ENCODE data around the gene F2. TPM values are rescaled to one million over a fixed set of nuclear protein-coding genes. Genes with fewer than 3 reads are reported as not detected.
A peak's percentile ranks its signal among the peaks of the same experiment; 100 is the strongest.

F2 gene
- total RNA-seq, 1 donor from 2014 or later, result not detected

GRCh38 chr11:46719543-46720218 lies 668 bp downstream of the F2 start:
- no peak overlapping the region for H3K27ac Mint-ChIP-seq
- H3F3A ChIP-seq (ENCODE audit: low read depth), result no peaks in the 10 kb centered on the region
- H3K4me3 ChIP-seq, result no peak overlapping the region
- H3K4me3 Mint-ChIP-seq, result no peak overlapping the region
- no peak overlapping the region for H3K27ac ChIP-seq
- no peaks in the 10 kb centered on the region for H3K36me3 ChIP-seq
- no peaks in the 10 kb centered on the region for H3K27me3 ChIP-seq
- no peak for DNase-seq (ENCODE audit: low spot score)
- no peak overlapping the region for H3K9ac ChIP-seq
- H3K4me2 ChIP-seq, result no peak overlapping the region
- peaks cover 10% of the 10 kb centered on the region for H3K4me1 Mint-ChIP-seq
- no peaks in the 10 kb centered on the region for H4K20me1 ChIP-seq (ENCODE audit: low read depth)
- TF ChIP-seq EZH2 (IDR thresholded peaks at IDR 0.05) (no peak), CTCF (IDR thresholded peaks at IDR 0.05) (no peak), EZH2phosphoT487 (IDR thresholded peaks at IDR 0.05) (no peak)
- H2AFZ ChIP-seq (replicated peaks), result no peak overlapping the region
- H3K27me3 Mint-ChIP-seq (ENCODE audit: insufficient read depth, low read depth), result peaks cover 10% of the 10 kb centered on the region
- no peaks in the 10 kb centered on the region for H3K4me1 ChIP-seq
- no peaks in the 10 kb centered on the region for H3K79me2 ChIP-seq (ENCODE audit: low read depth)
- H3K9me3 ChIP-seq (ENCODE audit: low read depth), result no peaks in the 10 kb centered on the region
- H3K36me3 Mint-ChIP-seq, result no peaks in the 10 kb centered on the region
- no peaks in the 10 kb centered on the region for H3K9me3 Mint-ChIP-seq

GRCh38 chr11:46721286-46721685 lies 2.3 kb downstream of the F2 start:
- Histone ChIP-seq H3F3A (ENCODE audit: low read depth) (no peaks in the 10 kb centered on the region), H3K79me2 (ENCODE audit: low read depth) (no peaks in the 10 kb centered on the region), H3K9me3 (ENCODE audit: low read depth) (no peaks in the 10 kb centered on the region), H3K27ac (no peak overlapping the region), H3K4me2 (no peak overlapping the region), H3K4me1 (no peaks in the 10 kb centered on the region), H3K27me3 (no peaks in the 10 kb centered on the region), H2AFZ (replicated peaks) (no peak overlapping the region), H3K9ac (no peak overlapping the region), H3K36me3 (no peaks in the 10 kb centered on the region), H3K4me3 (no peak overlapping the region), H4K20me1 (ENCODE audit: low read depth) (no peaks in the 10 kb centered on the region)
- no peak for TF ChIP-seq EZH2phosphoT487 (IDR thresholded peaks at IDR 0.05)
- TF ChIP-seq EZH2 (IDR thresholded peaks at IDR 0.05), result no peak
- TF ChIP-seq CTCF (IDR thresholded peaks at IDR 0.05), result no peak
- H3K9me3 Mint-ChIP-seq, result no peaks in the 10 kb centered on the region
- no peak overlapping the region for H3K4me3 Mint-ChIP-seq
- peaks cover 14% of the 10 kb centered on the region for H3K4me1 Mint-ChIP-seq
- H3K27ac Mint-ChIP-seq, result peak overlapping the region; percentile 91
- no peak for DNase-seq (ENCODE audit: low spot score)
- no peaks in the 10 kb centered on the region for H3K36me3 Mint-ChIP-seq
- peaks cover 8% of the 10 kb centered on the region for H3K27me3 Mint-ChIP-seq (ENCODE audit: insufficient read depth, low read depth)

- H3K9me3 ChIP-seq (ENCODE audit: low read depth), result no peaks in the 10 kb centered on the region
- no peaks in the 10 kb centered on the region for H3F3A ChIP-seq (ENCODE audit: low read depth)
- no peak overlapping the region for H3K4me2 ChIP-seq
- no peak overlapping the region for H3K9ac ChIP-seq
- no peaks in the 10 kb centered on the region for H3K4me1 ChIP-seq
- H3K4me3 Mint-ChIP-seq, result peak overlapping the region; percentile 11
- H3K27ac Mint-ChIP-seq, result no peak overlapping the region
- H4K20me1 ChIP-seq (ENCODE audit: low read depth), result no peaks in the 10 kb centered on the region
- DNase-seq (ENCODE audit: low spot score), result no peak
- peaks cover 8% of the 10 kb centered on the region for H3K27me3 Mint-ChIP-seq (ENCODE audit: insufficient read depth, low read depth)
- H3K79me2 ChIP-seq (ENCODE audit: low read depth), result no peaks in the 10 kb centered on the region
- H3K36me3 Mint-ChIP-seq, result no peaks in the 10 kb centered on the region
- TF ChIP-seq EZH2phosphoT487 (IDR thresholded peaks at IDR 0.05), result no peak
- TF ChIP-seq CTCF (IDR thresholded peaks at IDR 0.05), result no peak
- no peak for TF ChIP-seq EZH2 (IDR thresholded peaks at IDR 0.05)
- no peak overlapping the region for H3K27ac ChIP-seq
- H3K4me3 ChIP-seq, result no peak overlapping the region
- H3K27me3 ChIP-seq, result no peaks in the 10 kb centered on the region
- H3K4me1 Mint-ChIP-seq, result peaks cover 14% of the 10 kb centered on the region
- H3K9me3 Mint-ChIP-seq, result no peaks in the 10 kb centered on the region
- no peaks in the 10 kb centered on the region for H3K36me3 ChIP-seq
- no peak overlapping the region for H2AFZ ChIP-seq (replicated peaks)
Observed at GRCh38 chr11:46722566-46723358, 3.7 kb downstream of the F2 start.

Data from neural progenitor cell (in vitro differentiated cells).